Measurements from ENCODE around the gene PDE3A.
A peak's percentile ranks its signal among the peaks of the same experiment; 100 is the strongest.
"Not testable (repeated sequence)": the region's sequence is repeated elsewhere in the genome, so short reads cannot be mapped to it uniquely, and the experiment has no call there.

The PDE3A gene

DNA sequence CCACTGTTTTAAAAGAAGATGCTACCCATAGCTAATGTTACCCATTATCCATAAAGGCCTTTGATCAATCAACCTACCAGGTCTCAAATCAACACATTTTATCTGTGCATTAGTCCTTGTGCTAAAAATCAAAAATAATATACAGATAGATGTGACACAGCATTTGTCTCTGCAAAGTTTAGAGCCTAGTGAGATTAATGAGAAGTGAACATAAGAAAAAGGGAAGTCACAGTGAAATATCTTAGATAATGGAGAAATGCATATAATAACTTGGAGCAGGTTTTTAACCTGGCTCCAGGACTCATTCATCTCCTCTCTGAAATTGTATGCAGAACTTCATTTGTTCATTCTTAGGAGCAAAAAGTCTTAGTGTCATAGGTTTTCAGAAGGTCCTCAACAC, 7.2 kb downstream of the PDE3A start:
- no peak for DNase-seq

DNA sequence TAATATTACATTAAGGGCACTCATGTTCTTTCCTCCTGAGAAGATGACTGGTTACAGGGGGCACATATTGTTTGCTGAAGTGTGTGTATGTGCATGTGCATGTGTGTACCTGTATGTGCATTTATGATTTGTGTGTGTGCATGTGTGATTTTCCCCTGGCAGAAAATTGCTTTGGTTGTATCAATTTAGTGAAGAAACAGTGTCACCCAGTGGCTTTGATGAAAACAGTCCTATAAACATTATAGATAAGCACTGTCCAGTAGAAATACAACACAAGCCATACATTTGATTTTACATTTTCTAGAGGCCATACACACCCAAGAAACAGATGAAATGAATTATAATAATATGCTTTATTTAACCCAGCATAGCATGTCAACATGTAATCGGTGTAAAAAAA, 8.6 kb downstream of the PDE3A start:
- no peak for DNase-seq

DNA sequence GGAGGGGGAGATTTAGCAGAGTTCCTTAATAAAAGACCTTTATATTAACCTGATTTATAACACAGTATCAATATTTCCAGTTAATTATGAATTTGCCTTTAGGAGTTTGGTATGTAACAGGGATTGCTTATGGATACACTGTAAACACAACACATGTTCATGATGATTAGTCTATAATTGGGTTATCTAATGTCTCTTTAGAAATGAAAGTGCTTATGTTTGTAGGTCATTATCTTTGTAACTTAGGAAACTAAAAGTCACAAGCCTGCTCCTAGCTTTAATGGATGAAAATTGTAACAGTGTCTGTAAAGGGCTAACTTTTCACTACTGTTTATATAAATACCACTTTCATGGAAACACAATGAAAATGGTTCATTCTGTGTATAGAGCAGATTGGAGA, 9.4 kb downstream of the PDE3A start:
- no peak for DNase-seq

DNA sequence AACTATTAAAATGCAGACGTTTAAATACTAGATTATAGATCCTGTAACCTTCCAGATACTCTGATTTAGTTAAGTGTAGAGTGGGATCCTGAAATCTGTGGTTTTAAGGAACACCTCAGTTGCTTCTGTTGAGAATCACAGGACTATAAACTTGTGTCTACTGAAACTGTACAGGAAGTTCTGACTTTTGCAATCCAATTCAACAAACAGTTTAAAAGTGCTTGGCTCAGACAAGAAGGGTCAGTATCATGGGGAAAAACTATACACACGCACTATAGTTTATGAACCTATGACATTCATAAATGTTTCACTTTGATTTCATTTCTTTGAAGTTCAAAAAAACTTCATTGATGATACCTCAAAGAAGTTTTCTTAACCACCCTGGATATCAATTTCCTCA, 13.8 kb downstream of the PDE3A start:
- DNase-seq = no peak

DNA sequence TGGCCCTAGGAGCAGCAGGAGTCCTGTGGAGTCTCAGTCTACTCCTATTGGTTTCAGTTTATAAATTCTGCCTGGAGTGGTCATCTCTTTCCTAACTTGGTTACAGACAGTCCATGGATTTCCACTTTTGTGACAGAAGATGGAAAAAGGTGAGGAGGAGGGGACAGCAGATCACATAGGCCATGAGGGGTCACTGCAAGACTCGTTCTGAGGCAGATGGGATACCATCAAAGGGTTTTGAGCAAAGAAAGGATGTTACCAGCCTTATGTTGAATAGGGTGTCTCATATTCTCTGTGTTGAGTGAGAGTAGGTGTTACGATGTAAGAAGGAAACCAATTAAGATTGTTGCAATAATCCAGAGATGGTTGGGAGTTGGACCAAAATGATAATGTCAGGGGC, 15.3 kb downstream of the PDE3A start:
- DNase-seq = no peak

DNA sequence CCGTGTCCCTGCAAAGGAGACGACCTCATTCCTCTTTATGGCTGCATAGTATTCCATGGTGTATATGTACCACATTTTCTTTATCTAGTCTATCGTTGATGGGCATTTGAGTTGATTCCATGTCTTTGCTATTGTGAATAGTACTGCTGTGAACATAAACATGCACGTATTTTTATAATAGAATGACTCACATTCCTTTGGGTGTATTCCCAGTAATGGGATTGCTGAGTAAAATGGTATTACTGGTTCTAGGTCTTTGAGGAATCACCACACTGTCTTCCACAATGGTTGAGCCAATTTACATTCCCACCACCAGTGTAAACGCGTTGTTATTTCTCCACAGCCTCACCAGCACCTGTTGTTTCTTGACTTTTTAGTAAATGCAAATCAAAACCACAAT, 16.5 kb downstream of the PDE3A start:
- DNase-seq = not testable (repeated sequence)

DNA sequence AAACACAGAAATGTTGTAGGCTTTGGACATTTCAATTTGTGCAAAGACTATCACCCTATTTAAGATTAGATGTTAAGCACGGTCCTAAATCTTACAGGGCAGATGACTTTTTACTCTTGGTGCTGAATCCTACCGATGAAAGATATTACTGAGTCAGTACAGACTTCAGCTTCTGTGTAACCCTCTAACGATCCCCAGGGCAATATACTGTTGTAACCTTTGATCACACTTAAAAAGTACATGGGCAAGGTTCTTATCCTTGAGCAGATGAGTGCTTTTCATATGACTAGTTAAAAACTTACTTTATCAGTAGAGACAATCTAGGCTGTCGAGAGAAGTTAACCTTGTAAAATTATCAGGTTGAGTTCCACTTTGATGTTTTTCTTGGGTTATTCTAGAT, 22.5 kb downstream of the PDE3A start:
- no peak for DNase-seq

DNA sequence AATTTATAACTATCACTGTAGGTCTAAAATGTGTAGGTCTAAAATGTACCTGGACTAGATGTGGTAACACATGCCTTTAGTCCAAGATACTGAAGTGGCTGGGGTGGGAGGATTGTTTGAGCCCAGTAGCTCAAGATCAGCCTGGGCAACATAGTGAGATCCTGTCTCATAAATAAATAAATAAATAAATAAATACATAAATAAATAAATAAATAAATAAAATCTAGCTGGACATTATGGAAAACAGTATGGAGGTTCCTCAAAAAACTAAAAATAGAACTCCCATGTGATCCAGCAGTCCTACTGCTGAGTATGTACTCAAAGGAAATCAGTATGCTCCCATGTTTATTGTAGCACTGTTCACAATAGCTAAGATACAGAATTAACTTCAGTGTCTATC, 24.0 kb downstream of the PDE3A start:
- no peak for DNase-seq

DNA sequence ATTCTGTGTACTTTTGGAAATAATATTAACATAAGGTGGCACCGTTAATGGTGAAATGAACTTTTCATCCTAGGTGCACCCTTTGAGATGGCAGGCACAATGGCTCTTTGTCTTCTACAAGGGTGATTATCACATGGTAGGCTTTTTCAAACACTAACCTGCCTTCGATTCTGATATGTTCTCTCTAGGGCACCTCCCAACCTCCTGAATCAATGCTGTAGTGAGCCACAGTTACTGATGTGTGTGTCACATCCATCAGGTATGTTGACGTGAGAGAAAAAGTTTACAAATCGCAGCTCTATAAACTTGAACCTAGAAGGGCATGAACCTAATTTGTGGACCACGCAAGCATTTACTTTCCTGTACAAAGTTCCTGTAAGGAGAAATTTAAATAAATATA, 25.4 kb downstream of the PDE3A start:
- no peak for DNase-seq

DNA sequence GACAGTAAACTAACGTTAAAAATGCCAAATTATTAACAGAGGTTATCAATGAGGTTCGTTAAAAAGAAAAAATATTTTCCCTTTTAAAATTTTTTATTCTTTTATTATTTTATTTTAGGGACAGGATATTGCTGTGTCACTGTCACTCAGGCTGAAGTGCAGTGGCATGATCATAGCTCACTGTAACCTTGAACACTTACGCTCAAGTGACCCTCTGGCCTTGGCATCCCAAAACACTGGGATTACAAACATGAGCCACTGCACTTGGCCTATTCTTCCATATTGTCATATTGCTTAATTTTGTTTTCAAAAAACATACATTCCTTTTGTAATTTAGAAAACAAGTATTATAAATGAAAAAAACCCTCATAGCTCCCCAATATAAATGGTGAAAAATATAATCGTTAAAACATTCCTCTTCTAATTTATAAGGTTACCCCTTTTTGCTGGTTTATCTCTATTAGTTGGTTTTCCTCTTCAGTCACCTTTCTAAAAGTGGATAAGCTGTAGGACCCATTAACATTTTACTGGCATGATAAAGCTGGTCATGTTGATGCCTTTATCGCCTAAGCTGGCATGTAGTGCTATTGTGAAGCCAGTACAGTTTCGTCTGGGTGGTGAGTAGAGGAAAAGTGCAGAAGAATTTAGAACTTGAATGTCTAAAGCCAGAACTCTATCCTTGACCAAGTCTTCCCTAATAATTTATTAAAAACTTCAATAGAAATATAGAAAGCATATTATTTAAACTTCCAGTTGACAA, 27.6 kb downstream of the PDE3A start:
- no peak for DNase-seq

DNA sequence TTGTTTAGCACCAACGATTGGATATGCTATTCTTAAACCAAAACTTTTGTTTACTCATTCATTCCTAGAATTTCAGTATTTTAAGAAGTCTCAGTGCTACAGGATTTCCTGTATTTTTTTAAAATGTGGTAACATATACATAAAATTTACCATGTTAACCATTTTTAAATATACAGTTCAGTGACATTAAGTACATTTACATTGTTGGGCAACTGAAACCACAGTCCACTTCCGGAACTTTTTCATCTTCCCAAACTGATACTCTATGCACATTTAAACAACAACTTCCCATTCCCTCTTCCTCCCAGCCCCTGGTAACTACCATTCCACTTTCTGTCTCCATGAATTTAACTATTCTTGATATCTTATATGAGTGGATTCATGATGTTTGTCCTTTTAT, 30.3 kb downstream of the PDE3A start:
- no peak for DNase-seq

DNA sequence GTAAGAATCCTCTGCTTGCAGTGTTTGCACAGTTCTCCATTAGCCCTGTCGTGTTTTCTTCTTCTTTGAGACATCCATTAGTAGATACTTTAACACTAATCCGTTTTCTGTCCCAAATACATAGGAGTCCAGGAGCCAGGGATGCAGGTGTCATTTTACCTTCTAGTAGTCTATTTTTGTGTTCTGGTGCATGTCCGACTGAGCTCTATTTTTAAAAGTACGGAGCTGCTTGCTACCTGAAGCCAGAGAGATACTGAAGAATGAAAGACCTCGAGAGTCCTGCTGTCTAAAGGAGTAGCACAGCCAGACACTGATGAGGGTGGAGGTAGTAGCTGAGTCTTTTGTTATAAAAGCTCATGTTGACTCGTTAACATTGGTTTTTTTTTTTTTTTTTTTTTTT, 31.7 kb downstream of the PDE3A start:
- DNase-seq = no peak

DNA sequence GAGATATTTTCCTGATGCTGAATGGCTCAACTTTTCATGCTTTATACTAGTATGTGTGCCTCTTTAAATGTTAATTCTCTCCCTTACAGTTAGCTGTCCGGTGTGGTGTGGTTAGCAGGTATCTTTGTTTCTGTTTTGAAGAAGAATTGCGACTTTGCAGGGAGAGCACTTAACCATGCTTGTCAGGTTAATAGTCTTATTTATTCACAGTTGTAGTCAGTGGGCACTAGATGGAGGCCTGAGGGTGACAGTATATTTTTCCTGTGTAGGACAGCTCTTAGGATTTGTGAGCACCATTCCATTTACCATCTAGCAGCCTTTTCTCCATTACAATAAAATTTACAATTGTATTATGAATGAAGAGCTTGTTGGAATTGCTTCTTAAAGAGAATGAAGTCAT, 34.9 kb downstream of the PDE3A start:
- DNase-seq = no peak

DNA sequence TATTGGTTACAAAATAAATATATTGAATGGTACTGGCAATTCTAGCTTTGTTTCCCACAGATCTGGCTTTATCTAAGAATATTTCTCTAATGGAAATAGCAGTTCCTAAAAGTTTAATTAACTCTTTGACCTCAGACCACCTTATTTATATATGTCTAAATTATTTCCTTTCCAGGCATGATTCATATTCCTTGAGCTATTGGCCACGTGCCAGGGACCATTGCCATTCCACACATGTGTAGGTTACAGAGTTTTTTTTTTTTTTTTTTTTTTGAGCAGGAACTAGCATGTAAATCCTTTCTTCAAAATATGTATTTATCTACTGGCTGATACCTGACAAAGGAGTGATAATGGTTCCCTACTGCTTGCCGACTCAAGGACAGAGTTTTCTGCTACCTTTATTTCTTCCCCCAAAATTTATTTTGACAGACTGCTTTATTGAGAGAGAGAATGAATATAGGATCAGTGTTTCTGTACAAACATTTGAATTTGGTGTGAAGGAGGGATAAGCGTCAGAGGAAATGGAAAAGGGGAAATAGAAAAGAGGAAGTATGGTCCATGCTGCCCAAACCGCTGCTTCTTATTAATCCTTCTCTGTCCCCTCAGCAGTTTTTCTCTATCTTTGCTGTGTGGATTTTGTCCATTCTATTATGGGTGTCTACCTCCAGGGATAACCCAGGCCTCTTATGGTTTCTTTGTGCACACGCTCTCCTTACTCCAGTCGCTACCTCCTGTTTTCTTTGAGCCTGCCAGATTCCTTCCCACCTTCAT, 36.4 kb downstream of the PDE3A start:
- DNase-seq = no peak

DNA sequence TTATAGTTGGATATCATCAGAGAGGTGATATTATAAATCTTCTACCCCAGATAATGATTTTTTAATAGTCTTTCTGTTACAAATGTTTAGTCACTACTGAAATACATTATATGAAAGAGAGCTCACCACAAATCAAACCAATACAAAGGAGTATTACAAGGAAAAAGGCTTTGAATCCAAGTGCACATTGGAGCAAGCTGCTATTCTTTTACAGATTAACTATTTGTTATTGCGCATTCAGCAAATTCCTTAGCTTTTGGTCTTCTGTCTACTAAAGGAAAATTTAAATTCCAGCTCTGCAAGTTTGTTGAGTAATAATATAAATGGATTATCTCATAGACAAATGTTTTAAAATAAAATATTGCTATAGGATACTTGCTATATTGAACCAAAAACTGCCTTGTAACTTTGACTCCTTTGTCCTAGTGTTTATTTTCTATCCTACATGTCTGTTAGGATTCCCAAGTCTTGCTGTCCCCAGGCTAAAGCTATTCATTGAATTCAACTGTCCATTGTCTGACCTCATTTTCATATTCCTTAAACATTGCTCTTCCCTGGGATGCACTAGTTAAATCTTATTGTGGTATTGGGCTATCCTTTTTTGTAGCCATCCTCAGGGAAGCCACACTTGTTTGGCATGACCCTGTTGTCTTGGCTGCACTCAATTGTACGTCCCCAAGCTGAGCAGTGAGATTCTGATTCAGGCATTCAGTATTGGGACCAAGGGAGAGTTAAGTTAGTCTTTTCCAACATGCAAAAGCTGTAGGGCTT, 41.5 kb downstream of the PDE3A start:
- no peak for DNase-seq

DNA sequence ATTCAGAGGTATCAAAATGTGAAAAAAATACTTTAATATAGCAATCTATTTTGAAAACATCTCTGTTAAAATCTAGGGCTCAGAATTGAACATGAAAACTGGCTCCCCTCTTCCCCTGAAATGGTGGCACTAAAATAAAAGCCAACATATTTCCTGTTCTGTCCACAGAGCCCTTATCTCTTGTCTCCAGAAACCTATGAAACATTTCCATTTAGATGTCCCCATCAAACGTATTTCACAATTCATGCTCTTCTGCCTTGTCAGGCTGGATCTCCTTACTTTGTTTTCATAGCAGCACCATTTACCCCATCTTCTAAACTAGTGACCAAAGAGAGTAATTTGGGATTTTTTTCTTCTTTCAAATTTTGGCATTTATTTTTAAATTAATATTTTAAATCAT, 42.4 kb downstream of the PDE3A start:
- no peak for DNase-seq

DNA sequence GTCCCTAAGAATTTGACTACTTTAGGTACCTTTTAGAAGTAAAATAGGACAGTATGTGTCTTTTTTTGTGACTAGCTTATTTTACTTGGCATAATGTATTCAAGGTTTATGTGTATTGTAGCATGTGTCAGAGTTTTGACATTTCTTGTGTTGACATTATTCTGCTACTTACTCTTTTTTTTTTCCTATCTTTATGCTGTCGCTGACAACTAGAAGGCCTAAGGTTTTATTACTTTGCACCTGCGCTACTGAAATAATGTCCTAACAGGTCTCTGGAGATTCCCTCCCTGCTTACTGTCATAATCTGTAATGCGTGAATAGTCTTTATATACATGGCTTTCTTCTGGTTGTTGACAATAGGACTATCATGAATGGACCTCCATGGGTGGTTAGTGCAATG, 43.0 kb downstream of the PDE3A start:
- peak; percentile 33 for DNase-seq

DNA sequence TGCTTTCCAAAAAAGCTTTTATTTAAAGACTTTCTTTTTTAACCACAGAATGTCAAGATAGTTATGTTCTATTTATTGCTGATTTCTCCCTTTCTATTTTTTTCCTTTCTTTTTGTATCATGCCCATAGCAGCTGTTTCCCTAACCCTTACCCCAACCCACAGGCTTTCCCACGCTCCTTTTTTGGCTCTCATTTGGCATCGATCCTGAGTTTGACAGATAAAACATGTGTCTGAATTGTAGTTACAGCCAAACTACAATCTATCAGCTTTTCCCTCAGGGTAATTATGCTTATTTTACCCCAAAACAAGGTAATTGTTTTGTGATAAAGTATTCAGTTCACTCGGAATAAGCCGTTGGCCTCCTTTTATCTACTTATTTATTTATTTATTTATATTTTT, 46.7 kb downstream of the PDE3A start:
- no peak for DNase-seq

DNA sequence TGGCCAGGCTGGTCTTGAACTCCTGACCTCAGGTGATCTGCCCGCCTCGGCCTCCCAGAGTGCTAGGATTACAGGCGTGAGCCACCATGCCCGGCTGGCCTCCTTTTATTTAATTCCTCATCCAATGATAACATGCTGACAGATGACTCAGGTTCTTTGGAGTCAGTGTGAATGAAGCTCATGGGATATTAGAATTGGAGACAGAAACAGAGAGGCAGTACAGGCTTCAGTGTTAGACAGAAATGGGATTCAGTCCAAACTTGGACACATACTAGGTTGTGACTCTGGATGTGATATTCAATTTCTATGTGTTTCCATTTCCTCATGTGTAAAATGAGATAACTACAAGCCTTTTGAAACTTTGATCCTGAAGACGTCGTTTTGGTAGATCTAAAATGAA, 47.3 kb downstream of the PDE3A start:
- no peak for DNase-seq

DNA sequence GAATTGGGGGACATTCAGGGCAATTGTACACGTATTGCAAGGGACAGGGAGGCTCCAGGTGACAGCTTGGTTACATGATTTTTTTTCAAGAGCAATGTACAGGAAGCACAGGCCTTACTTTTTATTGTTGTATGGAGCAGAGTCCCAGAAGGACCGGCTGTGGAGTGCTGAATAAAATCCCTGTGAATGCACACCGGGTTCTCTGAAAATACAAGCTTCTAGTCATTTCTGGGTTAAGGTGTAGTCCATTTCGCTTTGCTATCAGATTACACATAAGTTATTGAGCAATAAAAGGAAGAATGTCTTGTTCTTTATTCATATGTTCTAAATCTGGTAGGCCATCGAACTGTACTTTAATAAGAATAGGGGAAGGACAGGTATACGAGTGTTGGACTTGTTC, 52.2 kb downstream of the PDE3A start:
- no peak for DNase-seq

DNA sequence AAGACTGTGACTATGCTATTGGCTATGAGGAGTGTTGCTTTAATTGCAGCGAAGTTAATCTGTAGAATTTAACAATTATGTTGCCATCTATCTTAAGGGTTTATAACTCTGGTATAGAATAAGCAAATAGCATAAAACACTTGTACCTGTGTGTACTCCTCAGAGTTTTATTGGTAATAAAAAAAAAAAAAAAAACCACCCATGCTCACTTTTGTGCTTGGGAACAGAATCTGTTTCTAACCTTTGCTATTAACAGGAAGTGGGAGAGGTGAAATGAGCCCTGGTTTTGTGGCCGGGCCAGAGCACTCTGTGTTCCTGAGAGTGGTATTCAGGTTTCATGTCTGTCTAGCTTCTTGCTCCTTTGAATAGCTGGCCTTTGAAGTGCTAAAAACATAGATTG, 53.1 kb downstream of the PDE3A start:
- no peak for DNase-seq

DNA sequence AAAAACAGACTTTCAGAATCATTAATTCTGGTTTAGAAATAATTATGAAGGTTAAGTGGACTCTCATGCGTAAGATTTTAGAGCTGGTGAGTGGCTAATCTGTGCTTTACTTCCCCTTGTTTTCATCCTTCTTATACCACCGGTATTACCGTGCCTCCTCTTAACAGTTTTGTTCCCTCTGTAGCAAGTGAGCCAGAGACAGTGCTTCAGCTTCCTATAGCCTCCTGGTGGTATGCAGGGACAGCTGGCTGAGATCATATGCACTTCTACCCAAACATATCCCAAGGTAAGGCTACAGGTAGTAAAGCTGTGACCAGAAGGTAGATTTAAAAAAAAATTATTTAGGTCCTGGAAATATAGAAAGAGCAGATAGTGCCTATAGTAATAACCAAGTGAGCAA, 55.2 kb downstream of the PDE3A start:
- DNase-seq = no peak

DNA sequence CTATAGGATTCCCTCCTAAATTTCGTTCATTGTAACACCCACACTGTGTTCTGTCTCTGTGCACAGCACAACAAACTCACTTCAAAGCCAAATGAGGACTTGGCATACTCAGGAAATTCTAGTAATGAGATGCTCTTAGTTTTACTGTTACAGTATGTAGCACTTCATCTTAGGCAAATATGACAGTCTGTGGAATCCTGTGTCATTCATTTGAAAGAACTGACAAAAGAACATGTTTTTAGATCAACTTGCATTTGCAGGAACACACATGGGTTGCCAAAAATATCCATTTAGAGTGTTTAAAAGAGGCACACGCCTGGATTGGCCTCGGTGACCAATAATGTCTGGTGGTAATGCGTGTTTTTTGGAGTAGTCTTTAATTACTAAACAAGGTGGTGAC, 56.5 kb downstream of the PDE3A start:
- DNase-seq = no peak

DNA sequence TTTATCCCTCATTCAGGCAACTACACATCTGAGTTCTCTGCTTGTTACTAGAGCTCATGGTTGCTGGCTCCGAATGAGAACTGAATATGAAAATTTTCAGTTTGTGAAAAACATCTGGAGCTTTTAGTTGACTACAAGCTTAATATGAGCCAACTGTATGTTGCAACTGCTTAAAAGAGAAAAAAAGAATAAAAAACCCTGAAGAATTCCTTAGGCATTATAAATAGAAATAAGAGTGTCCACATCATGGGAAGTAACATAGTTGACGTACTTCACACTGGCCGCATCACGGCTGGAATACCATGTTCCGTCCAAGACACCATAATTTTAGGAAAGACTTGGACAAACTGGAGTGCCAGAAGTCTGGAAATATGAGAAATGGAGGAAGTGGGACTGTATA, 57.9 kb downstream of the PDE3A start:
- no peak for DNase-seq
